Measurements from ENCODE around the gene RRM1. TPM values are rescaled to one million over a fixed set of nuclear protein-coding genes. Genes with fewer than 3 reads are reported as not detected.

The RRM1 gene
- total and polyA plus RNA-seq, 2 of the 13 experiments (the other 11 are each of a cell fraction or from before 2014, with no cell fraction given): 17.3 to 108 TPM

DNA sequence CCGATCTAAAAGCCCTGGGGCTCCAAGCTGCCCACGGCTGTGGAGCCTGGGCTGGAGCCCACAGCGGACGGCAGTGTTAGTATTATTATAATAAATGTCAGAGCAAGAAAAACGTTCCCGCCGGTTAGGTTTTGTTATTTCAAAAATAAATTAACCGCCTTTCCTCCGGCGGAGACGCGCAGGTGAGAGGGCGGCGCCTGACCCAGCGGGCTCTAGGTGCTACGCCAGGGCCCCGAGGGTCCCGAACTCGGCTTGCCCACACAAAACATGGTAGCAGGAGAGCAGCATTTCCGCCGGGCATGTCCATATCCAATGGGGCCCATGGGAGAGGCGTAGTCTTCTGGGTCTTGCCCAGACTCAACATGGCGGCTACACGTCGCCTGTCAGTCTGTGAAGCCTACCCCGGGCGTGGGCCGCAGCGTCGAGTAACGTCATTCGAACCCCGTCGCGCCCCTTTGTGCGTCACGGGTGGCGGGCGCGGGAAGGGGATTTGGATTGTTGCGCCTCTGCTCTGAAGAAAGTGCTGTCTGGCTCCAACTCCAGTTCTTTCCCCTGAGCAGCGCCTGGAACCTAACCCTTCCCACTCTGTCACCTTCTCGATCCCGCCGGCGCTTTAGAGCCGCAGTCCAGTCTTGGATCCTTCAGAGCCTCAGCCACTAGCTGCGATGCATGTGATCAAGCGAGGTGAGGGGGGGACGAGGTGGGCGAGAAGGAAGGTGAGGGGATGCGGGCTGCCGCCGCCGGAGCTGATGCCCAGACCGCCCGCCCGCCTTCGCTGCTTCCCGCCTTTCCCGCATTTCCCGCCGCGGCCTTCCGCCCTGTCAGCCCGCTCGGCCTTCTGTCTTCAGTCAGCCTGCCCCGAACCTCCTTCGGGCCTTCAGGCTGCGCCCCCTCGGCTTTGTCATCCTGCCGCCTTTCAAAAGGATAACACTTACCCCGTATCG lies at the start of gene RRM1 (continued):
- TF ChIP-seq E2F5 (CRISPR knock-in tag; conservative IDR thresholded peaks at IDR 0.05): peak; percentile 100
- TF ChIP-seq NFKBIZ (CRISPR knock-in tag; IDR thresholded peaks at IDR 0.05): peak; percentile 93
- peak; percentile 54; the same call in 1 of the 2 replicates for TF ChIP-seq ZNF788 (CRISPR knock-in tag; IDR thresholded peaks at IDR 0.05; ENCODE audit: borderline replicate concordance)
- no peak; the same call in 1 of the 2 replicates for TF ChIP-seq ZNF275 (CRISPR knock-in tag; IDR thresholded peaks at IDR 0.05; ENCODE audit: borderline replicate concordance)
- TF ChIP-seq ZNF644 (CRISPR knock-in tag; IDR thresholded peaks at IDR 0.05; ENCODE audit: low read depth): peak; percentile 99
- TF ChIP-seq ZNF431 (CRISPR knock-in tag; IDR thresholded peaks at IDR 0.05; ENCODE audit: borderline replicate concordance, low read depth): peak; percentile 40; the same call in 1 of the 2 replicates
- TF ChIP-seq ELF3 (CRISPR knock-in tag; IDR thresholded peaks at IDR 0.05): peak; percentile 87; the same call in 1 of the 2 replicates
- TF ChIP-seq, protein P1, sequence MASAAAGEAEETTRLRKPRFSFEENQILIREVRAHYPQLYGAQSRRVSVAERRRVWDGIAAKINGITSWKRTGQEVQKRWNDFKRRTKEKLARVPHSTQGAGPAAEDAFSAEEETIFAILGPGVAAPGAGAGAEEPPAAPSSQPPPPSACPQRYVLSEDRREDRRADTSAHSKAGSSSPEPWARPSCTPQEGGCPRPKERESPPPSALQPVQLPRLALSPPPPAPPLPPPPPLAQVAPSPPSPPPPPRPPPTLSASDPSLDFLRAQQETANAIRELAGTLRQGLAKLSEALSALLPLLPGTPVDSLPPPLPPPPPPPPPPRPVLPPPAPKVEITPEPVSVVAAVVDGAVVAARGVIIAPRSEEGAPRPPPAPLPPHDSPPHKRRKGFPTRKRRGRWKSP (CRISPR knock-in tag; IDR thresholded peaks at IDR 0.05): peak; percentile 88
- TF ChIP-seq HNRNPLL (IDR thresholded peaks at IDR 0.05; ENCODE audit: low read depth, low read length, poor library complexity, severe bottlenecking): peak; percentile 54
- TF ChIP-seq SYNCRIP (IDR thresholded peaks at IDR 0.05; ENCODE audit: insufficient read depth, low read depth, low read length): no peak
- TF ChIP-seq, protein P2, sequence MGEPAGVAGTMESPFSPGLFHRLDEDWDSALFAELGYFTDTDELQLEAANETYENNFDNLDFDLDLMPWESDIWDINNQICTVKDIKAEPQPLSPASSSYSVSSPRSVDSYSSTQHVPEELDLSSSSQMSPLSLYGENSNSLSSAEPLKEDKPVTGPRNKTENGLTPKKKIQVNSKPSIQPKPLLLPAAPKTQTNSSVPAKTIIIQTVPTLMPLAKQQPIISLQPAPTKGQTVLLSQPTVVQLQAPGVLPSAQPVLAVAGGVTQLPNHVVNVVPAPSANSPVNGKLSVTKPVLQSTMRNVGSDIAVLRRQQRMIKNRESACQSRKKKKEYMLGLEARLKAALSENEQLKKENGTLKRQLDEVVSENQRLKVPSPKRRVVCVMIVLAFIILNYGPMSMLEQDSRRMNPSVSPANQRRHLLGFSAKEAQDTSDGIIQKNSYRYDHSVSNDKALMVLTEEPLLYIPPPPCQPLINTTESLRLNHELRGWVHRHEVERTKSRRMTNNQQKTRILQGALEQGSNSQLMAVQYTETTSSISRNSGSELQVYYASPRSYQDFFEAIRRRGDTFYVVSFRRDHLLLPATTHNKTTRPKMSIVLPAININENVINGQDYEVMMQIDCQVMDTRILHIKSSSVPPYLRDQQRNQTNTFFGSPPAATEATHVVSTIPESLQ (CRISPR knock-in tag; conservative IDR thresholded peaks at IDR 0.05): no peak
- TF ChIP-seq RAD51 (IDR thresholded peaks at IDR 0.05; ENCODE audit: borderline replicate concordance): no peak
- peak; percentile 54; the same call in 1 of the 2 replicates for TF ChIP-seq ZBTB39 (CRISPR knock-in tag; IDR thresholded peaks at IDR 0.05)
- no peak for TF ChIP-seq TBX3 (IDR thresholded peaks at IDR 0.05; ENCODE audit: borderline replicate concordance)
- peak; percentile 77 for TF ChIP-seq MXD4 (CRISPR knock-in tag; IDR thresholded peaks at IDR 0.05)
- no peak; the same call in 1 of the 2 replicates for TF ChIP-seq ZNF296 (CRISPR knock-in tag; conservative IDR thresholded peaks at IDR 0.05)
- TF ChIP-seq ZKSCAN8 (CRISPR knock-in tag; IDR thresholded peaks at IDR 0.05; ENCODE audit: borderline replicate concordance): peak; percentile 64; the same call in 1 of the 2 replicates

Data from HepG2 (cell line).